ENCODE results near the gene TNFAIP2.

DNA sequence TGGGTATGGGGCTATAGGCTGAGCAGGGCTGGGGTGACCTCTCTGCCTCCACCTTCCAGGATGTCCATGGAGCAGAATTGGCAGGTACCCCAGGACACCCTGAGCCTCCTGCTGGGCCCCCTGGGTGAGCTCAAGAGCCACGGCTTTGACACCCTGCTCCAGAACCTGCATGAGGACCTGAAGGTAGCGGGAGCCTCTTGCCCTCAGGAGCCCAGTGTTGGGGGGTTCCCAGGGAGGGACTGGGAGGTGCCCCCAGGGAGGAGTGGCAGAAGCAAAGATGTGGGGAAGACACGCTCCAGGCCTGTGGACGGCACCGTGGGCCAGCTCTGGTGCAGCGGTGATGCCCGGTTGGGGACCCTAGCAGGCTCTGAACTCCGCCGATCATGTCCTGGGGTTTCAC lies 8.3 kb downstream of the TNFAIP2 start:
- TF ChIP-seq, protein P1, sequence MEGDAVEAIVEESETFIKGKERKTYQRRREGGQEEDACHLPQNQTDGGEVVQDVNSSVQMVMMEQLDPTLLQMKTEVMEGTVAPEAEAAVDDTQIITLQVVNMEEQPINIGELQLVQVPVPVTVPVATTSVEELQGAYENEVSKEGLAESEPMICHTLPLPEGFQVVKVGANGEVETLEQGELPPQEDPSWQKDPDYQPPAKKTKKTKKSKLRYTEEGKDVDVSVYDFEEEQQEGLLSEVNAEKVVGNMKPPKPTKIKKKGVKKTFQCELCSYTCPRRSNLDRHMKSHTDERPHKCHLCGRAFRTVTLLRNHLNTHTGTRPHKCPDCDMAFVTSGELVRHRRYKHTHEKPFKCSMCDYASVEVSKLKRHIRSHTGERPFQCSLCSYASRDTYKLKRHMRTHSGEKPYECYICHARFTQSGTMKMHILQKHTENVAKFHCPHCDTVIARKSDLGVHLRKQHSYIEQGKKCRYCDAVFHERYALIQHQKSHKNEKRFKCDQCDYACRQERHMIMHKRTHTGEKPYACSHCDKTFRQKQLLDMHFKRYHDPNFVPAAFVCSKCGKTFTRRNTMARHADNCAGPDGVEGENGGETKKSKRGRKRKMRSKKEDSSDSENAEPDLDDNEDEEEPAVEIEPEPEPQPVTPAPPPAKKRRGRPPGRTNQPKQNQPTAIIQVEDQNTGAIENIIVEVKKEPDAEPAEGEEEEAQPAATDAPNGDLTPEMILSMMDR (IDR thresholded peaks at IDR 0.05; ENCODE audit: low read length): no peak
- TF ChIP-seq EZH2 (IDR thresholded peaks at IDR 0.05; ENCODE audit: borderline replicate concordance, low read length): no peak

Measured in OCI-LY1 (cell line).